KMS-11 (cell line): ENCODE data around the gene PARVA.

Source experiments
- H2AFZ ChIP-seq: fragments of 200-600 bp; sonication (generic); 2 replicates; pipeline ENCODE4 v1.6.1; 2016; ENCODE audit warnings: antibody characterized with exemption, mixed run types, low read depth
- H3K27ac ChIP-seq: fragments of 200-600 bp; sonication (generic); 2 replicates; pipeline ENCODE4 v1.6.1; 2016; ENCODE audit warnings: mild to moderate bottlenecking, mixed run types
- H3K27me3 ChIP-seq: fragments of 200-600 bp; sonication (generic); 2 replicates; pipeline ENCODE4 v1.6.1; 2017; ENCODE audit warnings: mild to moderate bottlenecking, low read depth, mixed run types, moderate library complexity; ENCODE audit not compliant: insufficient read depth
- H3K36me3 ChIP-seq: fragments of 200-600 bp; sonication (generic); 2 replicates; pipeline ENCODE4 v1.6.1; 2017; ENCODE audit warnings: mild to moderate bottlenecking, mixed run types; ENCODE audit not compliant: insufficient read depth
- H3K4me1 ChIP-seq: fragments of 200-600 bp; sonication (generic); 2 replicates; pipeline ENCODE4 v1.6.1; 2016; ENCODE audit warnings: mild to moderate bottlenecking, low read depth, mixed run types; ENCODE audit not compliant: poor library complexity, severe bottlenecking
- H3K4me2 ChIP-seq: fragments of 200-600 bp; sonication (generic); 2 replicates; pipeline ENCODE4 v1.7.0; 2016; ENCODE audit warnings: mild to moderate bottlenecking, mixed run types
- H3K4me3 ChIP-seq: fragments of 200-600 bp; sonication (generic); IDR thresholded peaks from 2 replicates; pipeline ENCODE4 v1.6.1; 2017; ENCODE audit warnings: low read depth, low read length, mixed read lengths; ENCODE audit not compliant: insufficient read depth
- H3K79me2 ChIP-seq: fragments of 200-600 bp; sonication (generic); 2 replicates; pipeline ENCODE4 v1.6.1; 2016; ENCODE audit warnings: low read depth, mixed run types; ENCODE audit not compliant: insufficient read depth
- H3K9ac ChIP-seq: fragments of 200-600 bp; sonication (generic); 2 replicates; pipeline ENCODE4 v1.6.1; 2016; ENCODE audit warnings: mild to moderate bottlenecking, mixed run types
- H4K20me1 ChIP-seq: fragments of 200-600 bp; sonication (generic); 2 replicates; pipeline ENCODE4 v1.6.1; 2016; ENCODE audit warnings: mild to moderate bottlenecking, mixed run types; ENCODE audit not compliant: insufficient read depth
- CTCF ChIP-seq: fragments of 200-600 bp; sonication (generic); conservative IDR thresholded peaks from 2 replicates; pipeline ENCODE4 v1.6.1; 2017; ENCODE audit warnings: low read depth, mild to moderate bottlenecking, antibody characterized with exemption, low read length, moderate library complexity, mixed read lengths

PARVA gene

GRCh38 chr11:12505183-12505582 lies 127.8 kb downstream of the PARVA start:
- Histone ChIP-seq H4K20me1 (no peaks in the 10 kb centered on the region), H2AFZ (no peak overlapping the region), H3K27ac (no peak overlapping the region), H3K36me3 (no peaks in the 10 kb centered on the region), H3K9ac (no peak overlapping the region), H3K27me3 (no peaks in the 10 kb centered on the region), H3K79me2 (no peaks in the 10 kb centered on the region), H3K4me1 (no peaks in the 10 kb centered on the region), H3K4me2 (no peak overlapping the region), H3K4me3 (no peak overlapping the region)
- TF ChIP-seq CTCF: no peak

GRCh38 chr11:12506404-12506921 lies 129.1 kb downstream of the PARVA start:
- Histone ChIP-seq H3K4me3 (no peak overlapping the region), H3K4me1 (no peaks in the 10 kb centered on the region), H3K27ac (no peak overlapping the region), H3K79me2 (no peaks in the 10 kb centered on the region), H3K9ac (no peak overlapping the region), H3K4me2 (no peak overlapping the region), H4K20me1 (no peaks in the 10 kb centered on the region), H3K36me3 (no peaks in the 10 kb centered on the region), H3K27me3 (no peaks in the 10 kb centered on the region), H2AFZ (no peak overlapping the region)
- no peak for TF ChIP-seq CTCF

GRCh38 chr11:12507391-12507790 lies 130.0 kb downstream of the PARVA start:
- no peak for TF ChIP-seq CTCF

GRCh38 chr11:12508151-12508751 lies 130.9 kb downstream of the PARVA start:
- Histone ChIP-seq H3K4me1 (no peaks in the 10 kb centered on the region), H4K20me1 (no peaks in the 10 kb centered on the region), H3K9ac (no peak overlapping the region), H3K27me3 (no peaks in the 10 kb centered on the region), H2AFZ (no peak overlapping the region), H3K27ac (no peak overlapping the region), H3K79me2 (no peaks in the 10 kb centered on the region), H3K36me3 (no peaks in the 10 kb centered on the region), H3K4me2 (no peak overlapping the region), H3K4me3 (no peak overlapping the region)
- TF ChIP-seq CTCF: no peak

More at GRCh38 chr11:12507391-12507790, 130.0 kb downstream of the PARVA start:
- H2AFZ ChIP-seq: no peak overlapping the region
- H3K79me2 ChIP-seq: no peaks in the 10 kb centered on the region
- no peak overlapping the region for H3K4me2 ChIP-seq
- H3K9ac ChIP-seq: no peak overlapping the region
- H3K4me1 ChIP-seq: no peaks in the 10 kb centered on the region
- no peaks in the 10 kb centered on the region for H3K36me3 ChIP-seq
- H3K27me3 ChIP-seq: no peaks in the 10 kb centered on the region
- H3K27ac ChIP-seq: no peak overlapping the region
- no peaks in the 10 kb centered on the region for H4K20me1 ChIP-seq
- H3K4me3 ChIP-seq: no peak overlapping the region
